ENCODE results near the gene LARP1.
"Not testable (repeated sequence)": the region's sequence is repeated elsewhere in the genome, so short reads cannot be mapped to it uniquely, and the experiment has no call there.

The LARP1 gene

DNA sequence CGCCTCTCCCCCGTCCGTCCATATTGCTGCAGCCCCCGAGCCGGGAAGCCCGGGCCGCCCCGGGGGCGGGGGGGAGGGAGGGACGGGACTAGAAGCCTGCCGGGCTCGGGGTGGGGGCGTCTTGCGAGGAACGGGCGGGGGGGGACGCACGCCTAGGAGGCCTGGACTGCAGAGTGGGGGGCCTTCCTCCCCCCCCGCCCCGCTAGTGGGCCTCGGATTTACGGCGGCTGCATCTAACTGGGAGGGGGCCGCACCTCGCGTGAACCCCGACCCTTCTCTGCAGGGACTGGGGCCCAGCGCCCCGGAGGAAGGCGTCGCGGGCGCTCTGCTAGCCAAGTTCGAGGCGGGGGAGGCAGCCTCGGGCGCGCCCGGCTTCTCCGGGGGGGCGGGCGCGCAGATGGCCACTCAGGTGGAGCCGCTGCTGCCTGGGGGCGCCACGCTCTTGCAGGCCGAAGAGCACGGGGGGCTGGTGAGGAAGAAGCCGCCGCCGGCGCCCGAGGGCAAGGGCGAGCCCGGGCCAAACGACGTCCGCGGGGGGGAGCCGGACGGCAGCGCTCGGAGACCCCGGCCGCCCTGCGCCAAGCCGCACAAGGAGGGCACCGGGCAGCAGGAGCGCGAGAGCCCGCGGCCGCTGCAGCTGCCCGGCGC, at the start of gene LARP1:
TSS of gene LARP1 (plus strand) at position 17 of the 648 bp plus-strand sequence. CDS start at position 398, 381 bp downstream.
- in situ Hi-C loops (cut with MboI; ENCODE audit: low sequenced_read_pairs): no loop called here

DNA sequence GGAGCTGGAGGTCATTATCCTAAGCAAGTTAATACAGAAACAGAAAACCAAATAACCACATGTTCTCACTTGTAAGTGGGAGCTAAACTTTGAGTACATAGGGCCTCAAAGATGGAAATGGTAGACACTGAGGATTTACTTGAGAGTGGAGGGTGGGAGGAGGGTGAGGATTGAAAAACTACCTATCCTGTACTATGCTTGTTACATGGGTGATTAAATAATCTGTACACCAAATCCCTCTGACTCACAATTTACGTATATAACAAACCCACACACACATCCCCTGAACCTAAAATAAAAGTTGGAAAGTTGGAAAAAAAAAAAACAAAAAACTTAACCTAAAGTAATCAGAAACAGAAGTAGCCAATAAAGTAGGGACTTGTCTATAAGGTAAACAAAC, 48.8 kb upstream of the LARP1 start:
- in situ Hi-C loops (cut with MboI; ENCODE audit: low sequenced_read_pairs): no loop called here

DNA sequence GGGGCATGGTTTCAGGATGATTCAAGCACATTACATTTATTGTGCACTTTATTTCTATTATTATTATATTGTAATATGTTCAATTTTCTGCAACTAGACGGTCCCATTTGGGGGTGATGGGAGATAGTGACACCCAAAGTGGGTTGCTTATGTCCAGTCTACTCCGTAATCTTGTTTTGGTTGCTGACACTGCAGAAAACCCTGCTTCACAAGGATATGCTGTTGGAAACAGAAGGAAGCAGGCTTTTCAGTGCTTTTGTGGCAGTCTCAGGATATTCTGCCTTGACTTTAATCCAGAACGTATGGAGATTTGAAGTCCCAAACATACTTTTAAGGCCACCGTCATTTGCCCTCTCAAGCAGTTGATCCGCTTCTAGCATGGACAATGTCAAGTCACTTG, 47.5 kb upstream of the LARP1 start:
- in situ Hi-C loops (cut with MboI; ENCODE audit: low sequenced_read_pairs): no loop called here

DNA sequence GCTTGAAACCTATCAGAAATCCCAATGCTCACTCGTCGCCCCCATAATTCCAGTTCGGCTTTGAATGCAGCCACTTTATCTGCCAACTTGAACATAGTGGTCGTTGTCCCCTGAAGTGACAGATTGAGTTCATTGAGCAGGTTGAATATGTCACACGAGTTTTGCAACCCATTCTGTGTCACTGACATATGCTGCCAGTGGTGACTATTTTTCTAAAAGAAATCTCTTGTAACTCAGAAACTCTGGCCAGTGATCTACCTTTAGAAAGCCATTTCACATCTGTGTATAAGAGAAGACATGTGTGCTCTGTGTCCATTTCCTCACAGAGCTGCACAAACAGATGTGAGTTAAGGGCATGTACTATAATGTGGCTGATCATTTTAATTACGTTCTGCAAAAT, 47.0 kb upstream of the LARP1 start:
- in situ Hi-C loops (cut with MboI; ENCODE audit: low sequenced_read_pairs): no loop called here

DNA sequence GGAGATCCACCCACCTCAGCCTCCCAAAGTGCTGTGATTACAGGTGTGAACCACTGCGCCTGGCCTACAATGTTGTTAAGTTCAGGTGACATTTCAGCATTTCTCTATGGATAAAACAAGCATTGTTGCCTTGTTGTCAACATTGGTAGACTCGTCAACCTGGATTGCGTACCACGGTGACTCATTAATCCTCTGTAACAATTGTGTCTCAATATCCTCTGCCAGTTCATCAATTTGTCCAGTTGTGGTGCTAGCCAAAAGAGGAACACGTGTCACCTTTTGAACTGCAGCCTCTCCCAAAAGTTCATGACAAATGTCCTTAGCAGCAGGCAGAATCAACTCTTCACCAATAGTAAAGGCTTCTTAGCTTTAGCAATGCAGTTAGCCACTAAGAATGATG, 46.3 kb upstream of the LARP1 start:
- in situ Hi-C loops (cut with MboI; ENCODE audit: low sequenced_read_pairs): no loop called here

DNA sequence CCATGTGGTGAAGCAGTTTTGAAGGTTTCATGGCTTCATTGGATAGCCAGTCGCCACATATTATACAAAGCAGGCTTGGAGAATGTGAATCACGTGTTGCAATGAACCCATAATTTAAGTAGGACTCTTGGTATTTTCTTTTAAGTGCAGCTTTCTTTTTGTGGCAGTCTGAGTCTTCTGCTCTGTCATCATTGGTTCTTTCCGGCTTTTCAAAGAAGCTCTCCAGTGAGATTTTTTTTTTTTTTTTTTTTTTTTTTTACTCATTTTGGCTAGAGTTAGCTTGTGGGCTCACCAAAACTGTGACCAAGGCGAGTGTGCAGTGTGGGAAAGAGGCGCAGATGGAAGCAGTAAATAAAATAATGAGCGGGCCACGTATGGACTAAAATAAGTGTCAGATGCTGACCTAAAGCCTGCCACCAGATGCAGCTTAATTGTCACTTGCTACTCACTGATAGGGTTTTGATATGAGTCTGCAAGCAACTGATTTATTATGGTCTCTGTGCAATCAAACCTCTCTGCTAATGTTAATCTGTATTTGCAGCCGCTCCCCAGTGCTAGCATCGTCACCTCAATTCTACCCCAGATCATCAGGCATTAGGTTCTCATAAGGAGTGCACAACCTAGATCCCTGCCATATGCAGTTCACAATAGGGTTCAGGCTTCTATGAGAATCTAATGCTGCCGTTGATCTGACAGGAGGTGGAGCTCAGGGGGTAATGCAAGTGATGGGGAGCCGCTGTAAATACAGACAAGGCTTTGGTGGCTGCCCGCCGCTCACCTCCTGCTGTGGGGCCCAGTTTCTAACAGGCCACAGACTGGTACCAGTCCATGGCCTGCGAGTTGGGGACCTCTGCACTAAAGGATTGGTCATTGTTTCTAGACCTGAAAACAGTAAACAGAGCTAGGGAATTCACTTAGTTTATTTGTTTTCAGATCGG, 45.5 kb upstream of the LARP1 start:
- in situ Hi-C loops (cut with MboI; ENCODE audit: low sequenced_read_pairs): no loop called here

DNA sequence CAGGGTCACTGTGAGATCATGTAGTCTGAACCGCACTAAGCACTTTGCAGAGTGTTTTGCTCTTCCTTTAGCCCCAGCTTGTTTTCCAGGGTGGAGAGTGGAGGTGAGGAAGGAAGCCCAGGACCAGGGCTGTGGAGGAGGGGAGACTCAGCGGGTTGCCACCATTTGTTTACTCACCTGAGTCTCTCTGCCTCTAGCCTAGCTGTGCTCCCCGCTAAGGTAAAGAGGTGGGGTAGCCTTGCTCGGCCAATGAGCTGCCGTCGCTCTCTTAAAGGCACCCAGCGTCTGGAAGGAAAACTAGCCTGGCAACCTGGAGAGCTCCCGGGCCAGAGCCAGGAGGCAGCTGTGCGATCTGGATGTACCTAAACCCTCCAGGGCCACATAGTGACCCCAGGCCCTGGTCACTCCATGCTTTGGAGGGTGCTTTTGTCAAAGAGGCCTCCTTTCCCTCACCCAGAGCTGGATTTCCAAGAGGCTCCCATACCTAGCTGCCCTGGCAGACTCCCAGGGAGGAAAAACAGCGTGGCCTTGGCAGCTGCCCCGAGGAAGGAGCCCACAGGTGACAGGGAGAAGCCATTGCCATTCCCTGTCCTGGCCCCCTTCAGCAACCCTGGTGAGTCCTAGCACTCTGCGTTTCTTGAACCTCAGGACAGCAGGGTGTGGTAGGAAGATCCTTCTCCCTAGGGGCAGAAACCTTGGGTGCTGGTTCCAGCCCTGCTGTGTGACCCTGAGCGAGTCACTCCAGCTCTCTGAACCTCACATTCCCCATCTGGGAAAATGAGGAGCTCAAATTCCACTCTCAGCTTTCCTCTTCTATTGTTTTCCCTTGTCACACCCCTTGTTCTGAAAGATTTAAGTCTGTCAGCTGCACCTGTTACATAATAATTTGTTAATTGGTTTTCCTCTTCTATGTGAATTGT, 42.4 kb upstream of the LARP1 start:
- in situ Hi-C loops (cut with MboI; ENCODE audit: low sequenced_read_pairs): no loop called here

DNA sequence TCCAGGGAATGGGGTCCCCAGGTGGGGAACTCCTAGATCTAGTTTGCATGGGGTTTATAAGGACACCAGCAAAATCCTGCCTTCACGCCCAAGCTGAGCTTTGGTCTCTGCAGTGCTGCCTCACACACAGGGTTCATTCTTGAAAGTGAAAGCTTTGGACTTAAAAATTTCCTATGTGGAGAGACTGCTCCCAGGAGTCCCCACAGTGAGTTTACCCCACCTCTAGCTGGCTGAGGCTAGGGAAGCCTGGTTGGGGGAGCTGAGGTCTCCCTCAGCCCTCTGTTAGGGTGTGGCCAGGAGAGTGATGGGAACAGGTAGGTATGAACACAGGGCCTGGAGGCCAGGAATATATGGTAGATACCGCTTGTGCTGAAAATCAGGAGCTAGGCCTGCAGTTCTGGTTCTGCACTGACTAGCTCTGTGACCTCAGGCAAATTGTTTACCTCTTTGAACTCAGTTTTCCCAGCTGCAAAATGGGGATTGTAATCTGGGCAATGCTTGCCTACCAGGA, 41.5 kb upstream of the LARP1 start:
- in situ Hi-C loops (cut with MboI; ENCODE audit: low sequenced_read_pairs): no loop called here

DNA sequence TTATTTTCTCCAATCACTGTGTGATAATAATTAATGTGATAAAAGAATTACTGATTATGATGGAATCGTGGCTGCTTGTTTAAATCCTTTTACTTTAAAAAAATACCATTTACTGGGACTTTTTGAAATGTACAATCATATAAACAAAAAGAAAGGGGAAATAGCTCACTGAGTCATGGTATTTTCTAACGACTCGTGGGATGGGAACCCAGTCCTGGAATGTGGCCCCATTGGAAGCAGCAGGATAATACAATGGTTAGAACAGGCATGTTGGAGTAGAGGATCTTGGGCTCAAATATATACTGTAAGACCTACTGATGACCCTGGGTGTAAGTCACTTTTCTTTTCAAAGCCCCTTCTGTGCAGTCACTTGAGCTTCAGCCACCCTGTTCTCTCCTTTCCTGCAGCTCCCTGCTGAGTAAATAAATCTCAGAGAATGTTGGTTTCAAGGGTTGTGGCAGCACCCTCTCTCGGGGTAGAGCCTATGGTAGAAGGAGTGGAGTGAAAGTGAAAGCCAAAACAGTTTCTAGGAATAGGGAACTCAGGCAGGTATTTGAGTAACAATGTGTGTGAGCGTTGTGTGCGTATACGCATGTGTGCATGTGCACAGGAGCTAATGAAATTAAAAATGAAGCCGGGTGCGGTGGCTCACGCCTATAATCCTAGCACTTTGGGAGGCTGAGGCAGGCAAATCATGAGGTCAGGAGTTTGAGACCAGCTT, 40.8 kb upstream of the LARP1 start:
- in situ Hi-C loops (cut with MboI; ENCODE audit: low sequenced_read_pairs): no loop called here

DNA sequence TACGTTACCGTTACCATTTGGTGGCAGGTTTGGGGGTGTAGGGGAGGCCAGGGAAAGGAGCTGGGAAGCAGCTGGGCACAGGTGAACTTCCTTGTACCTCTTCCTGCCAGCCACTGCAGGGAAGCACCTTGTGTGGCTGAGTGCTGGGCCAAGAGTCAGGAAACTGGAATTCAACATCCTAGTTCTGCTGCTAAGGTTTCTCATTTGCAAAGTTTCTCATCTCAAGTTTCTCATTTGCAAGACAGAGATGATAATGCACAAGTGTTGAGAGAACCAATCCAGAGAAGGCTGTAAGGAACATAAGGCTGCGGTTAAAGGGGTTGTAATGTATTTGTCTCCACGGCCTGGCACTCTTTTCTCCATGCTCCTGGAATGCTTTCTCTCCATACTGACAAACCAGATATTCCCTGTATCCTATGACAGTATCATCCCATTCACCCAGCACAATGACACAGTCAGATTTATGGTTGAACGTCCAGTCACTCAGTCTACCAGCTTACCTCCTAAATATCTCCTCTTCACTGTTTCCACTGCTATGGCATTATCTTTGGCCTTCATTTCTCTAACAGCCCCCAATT, 33.6 kb upstream of the LARP1 start:
- in situ Hi-C loops (cut with MboI; ENCODE audit: low sequenced_read_pairs): no loop called here

DNA sequence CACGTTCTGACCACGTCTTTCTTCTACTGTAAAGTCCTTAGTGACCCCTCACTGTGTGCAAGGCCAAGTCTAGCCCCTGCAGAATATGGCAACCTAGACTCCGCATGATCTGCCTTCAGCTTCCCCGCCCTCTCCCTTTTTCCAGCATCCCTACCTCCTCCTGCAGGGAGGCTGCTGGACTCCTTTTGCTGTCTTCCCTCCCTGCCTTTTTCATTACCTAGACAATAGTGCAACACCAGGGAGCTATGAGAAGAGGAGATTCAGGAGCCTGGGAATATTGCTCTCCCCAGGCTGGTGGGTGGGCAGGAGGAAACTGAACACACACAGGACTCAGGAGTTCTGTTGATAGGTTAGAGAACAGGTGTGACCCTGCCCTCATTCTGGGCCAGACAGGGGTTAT, 33.1 kb upstream of the LARP1 start:
- in situ Hi-C loops (cut with MboI; ENCODE audit: low sequenced_read_pairs): no loop called here

DNA sequence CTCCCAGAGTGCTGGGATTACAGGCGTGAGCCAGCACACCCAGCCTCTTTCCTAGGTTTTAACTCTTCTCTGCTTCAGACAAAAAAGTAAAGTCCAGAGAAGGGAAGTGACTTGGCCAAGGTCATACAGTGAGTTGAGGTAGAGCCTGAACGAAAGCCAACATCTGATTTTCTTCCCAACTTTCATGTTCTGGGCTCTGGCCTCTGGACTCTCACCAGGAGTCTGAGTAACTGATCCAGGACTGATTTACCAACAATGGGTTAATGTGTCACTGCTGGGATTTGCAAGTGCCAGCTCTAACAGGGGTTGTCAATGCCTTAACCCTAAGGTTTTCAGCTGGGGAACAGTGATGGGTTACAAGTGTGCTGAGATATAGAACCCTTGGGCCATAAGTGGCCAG, 32.2 kb upstream of the LARP1 start:
- in situ Hi-C loops (cut with MboI; ENCODE audit: low sequenced_read_pairs): no loop called here

DNA sequence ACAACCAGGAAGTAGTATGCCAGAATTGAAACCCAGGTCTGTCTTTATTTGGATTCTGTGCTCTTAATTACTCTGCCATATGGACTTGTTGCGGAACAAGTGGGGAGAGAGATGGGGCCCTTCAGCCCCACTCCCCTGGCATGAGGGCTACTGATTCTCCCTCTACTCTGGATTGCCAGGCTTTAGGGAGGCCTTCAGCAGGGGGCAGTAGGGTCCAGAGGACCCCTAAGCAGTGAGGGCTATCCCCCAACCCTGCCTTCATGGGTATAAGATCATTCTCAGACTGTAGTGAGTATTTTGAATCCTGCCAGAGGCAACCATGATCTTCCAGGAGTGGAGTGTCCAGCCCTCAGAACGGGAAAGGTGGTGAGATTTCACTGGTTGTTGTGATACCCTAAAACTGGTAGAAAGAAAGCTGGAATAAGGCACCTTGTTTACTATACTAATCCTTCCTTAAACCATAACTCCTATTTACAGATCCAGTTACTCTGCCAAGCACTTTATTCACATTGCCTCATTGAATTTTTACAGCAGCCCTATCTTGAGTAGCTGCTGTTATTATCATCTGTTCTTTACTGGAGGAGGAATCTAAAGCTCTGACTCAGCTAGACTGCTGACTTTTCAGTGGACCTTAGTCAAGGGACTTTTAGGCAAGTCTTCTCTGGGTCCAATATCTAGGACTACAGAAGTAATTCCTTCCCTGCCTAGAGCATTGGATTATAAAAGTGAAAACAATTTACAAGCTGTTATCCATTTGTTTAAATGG, 31.3 kb upstream of the LARP1 start:
- in situ Hi-C loops (cut with MboI; ENCODE audit: low sequenced_read_pairs): no loop called here

DNA sequence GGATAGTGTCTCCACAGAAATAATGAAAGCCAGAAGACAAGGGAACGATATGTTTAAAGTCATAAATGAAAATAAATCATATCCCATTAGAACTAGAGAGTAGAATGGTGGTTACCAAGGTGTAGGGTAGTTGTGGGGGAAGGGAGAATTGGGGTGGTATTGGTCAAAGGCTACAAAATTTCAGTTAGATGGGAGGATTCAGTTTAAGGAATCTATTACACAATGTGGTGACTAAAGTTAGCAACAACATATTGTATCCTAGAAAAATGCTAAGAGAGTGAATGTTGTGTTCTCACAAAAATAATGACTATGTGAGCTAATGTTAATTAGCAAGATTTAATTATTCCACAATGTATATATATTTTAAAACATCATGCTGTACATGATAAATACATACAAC, 27.8 kb upstream of the LARP1 start:
- in situ Hi-C loops (cut with MboI; ENCODE audit: low sequenced_read_pairs): no loop called here

DNA sequence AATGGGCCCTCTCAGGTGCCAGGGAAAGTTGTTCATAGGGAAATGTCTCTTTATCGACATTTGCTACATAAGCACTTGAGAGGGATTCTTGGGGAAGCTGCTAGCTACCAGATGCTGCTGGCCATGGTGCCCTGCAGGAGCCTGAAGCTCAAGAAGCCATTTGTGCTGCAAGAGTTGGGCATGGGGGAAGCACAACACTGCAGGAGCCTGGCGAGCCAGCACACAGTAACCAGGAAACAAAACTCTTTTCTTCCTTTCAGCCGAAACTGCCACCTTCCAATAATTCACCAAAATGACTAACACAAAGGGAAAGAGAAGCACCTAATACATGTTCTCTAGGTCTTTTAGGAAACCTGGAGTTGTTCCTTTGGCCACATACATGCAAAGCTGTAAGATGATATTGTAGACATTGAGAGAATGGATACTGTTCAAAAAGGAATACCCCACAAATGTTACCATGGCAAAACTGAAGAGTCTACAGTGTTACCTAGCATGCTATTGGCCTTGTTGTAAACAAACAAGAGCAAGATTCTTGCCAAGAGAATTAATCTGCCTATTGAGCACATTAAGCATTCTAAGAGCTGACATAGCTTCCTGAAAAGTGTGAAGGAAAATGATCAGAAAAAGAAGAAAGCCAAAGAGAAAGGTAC, 26.1 kb upstream of the LARP1 start:
- in situ Hi-C loops (cut with MboI; ENCODE audit: low sequenced_read_pairs): no loop called here

DNA sequence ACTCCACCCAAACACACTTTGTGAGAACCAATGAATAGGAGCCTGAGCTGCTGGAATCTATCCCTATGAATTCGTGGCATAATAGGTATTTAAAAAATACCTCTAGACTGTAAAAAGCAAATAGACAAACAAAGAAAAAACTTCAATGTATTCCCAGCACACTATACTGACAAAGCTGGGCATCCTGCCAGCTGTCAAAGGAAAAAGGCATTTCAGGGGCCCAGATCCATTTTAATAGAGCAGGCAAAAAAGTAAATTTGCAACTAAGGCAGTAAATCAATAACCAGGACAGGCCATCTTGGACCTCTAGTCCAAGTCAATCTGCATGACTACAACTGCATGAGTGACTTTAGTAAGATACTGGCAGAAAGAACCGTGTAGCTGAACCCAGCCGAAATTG, 25.6 kb upstream of the LARP1 start:
- in situ Hi-C loops (cut with MboI; ENCODE audit: low sequenced_read_pairs): no loop called here

DNA sequence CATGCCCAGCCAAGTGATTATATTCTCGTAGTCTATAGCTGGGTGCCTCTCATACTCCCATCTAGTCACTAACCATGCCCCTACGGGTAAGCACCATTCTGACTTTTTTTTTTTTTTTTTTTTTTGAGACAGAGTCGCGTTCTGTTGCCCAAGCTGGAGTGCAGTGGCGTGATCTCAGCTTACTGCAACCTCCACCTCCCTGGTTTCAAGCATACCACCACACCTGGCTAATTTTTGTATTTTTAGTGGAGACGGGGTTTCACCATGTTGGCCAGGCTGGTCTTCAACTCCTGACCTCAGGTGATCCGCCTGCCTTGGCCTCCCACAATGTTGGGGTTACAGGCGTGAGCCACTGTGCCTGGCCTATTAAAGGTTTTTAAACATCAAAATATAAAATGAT, 24.4 kb upstream of the LARP1 start:
- in situ Hi-C loops (cut with MboI; ENCODE audit: low sequenced_read_pairs): not testable (repeated sequence)

DNA sequence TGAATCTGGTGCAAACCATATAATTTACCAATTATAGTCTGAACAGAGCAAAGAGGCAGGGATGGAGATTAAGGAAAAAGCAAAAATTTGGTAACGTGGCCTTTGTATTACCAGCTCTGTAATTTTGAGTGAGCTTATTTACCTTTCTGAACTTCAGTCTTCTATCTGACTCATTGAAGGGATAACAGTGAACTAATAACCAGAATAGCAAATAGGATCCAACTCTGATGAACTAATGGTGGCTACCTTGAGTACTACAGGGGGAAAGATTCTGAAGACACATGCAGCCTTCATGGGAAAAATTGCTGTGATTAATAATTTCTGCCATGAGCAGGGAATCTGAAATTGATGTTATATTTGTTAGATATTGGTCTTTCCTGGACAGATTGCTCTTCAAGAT, 23.0 kb upstream of the LARP1 start:
- in situ Hi-C loops (cut with MboI; ENCODE audit: low sequenced_read_pairs): no loop called here
